H1 (cell line): ENCODE results near the gene CAPNS1. TPM values are rescaled to one million over a fixed set of nuclear protein-coding genes. Genes with fewer than 3 reads are reported as not detected.

Experiments used
- ATF3 ChIP-seq: IDR thresholded peaks from 2 replicates; pipeline ENCODE4 v1.6.1; 2011; ENCODE audit warnings: low read depth, mild to moderate bottlenecking, low read length; ENCODE audit not compliant: insufficient read depth
- BCL11A ChIP-seq, 2 experiments: IDR thresholded peaks; one replicate each; pipeline ENCODE4 v1.6.1; 2011; ENCODE audit warnings: low read depth in 2 of 2, low read length in 2 of 2, mild to moderate bottlenecking in 2 of 2
- CBX8 ChIP-seq: fragments of 300-800, 300-1000 bp; sonication (generic); IDR thresholded peaks from 2 replicates; pipeline ENCODE4 v1.7.1; 2016; ENCODE audit warnings: low read depth, low read length, borderline replicate concordance
- CTCF ChIP-seq, 3 experiments: IDR thresholded peaks; 1 replicate in 2 of 3; 2 replicates in 1 of 3; pipeline versions ENCODE4 v1.5.1 to v1.6.1; 2011; ENCODE audit warnings: low read length in 3 of 3, mild to moderate bottlenecking in 3 of 3, inconsistent platforms in 2 of 3, low read depth in 1 of 3, moderate library complexity in 1 of 3; ENCODE audit not compliant: insufficient read depth in 1 of 3; ENCODE audit errors: control extremely low read depth in 1 of 3
- EP300 ChIP-seq, 2 experiments: IDR thresholded peaks; 1 replicate in 1 of 2; 2 replicates in 1 of 2; pipeline ENCODE4 v1.6.1; 2011 to 2012; ENCODE audit warnings: low read depth in 2 of 2, low read length in 2 of 2, mild to moderate bottlenecking in 2 of 2, borderline replicate concordance in 1 of 2, inconsistent platforms in 1 of 2, moderate library complexity in 1 of 2
- FOSL1 ChIP-seq: IDR thresholded peaks from 2 replicates; pipeline ENCODE4 v1.6.1; 2011; ENCODE audit warnings: mild to moderate bottlenecking, low read depth, low read length, moderate library complexity; ENCODE audit not compliant: insufficient read depth
- JUND ChIP-seq: IDR thresholded peaks from 2 replicates; pipeline ENCODE4 v1.6.1; 2011; ENCODE audit warnings: mild to moderate bottlenecking, improper control_type of control experiment, low read length
- SIRT6 ChIP-seq: IDR thresholded peaks from one replicate; pipeline ENCODE4 v1.7.1; 2012; ENCODE audit warnings: low read length, inconsistent platforms
- SRF ChIP-seq: IDR thresholded peaks from 2 replicates; pipeline ENCODE4 v1.6.1; 2011; ENCODE audit warnings: mild to moderate bottlenecking, low read depth, low read length, moderate library complexity
- TEAD4 ChIP-seq: IDR thresholded peaks from 2 replicates; pipeline ENCODE4 v1.6.1; 2012; ENCODE audit warnings: low read depth, low read length, inconsistent platforms, mixed read lengths
- polyA plus RNA-seq, 7 experiments: library from polyadenylated mRNA; depleted of rRNA in 3 of 7; stranded (reverse) in 5 of 7; unstranded in 2 of 7; fragments of >200 nt in 5 of 7; fragments of 200-250 nt in 2 of 7; gene quantifications; 1 replicate in 5 of 7; 2 replicates in 1 of 7; 4 replicates in 1 of 7; pipeline versions ENCODE4 v1.2.1 to v1.2.3, GENCODE V29; 2011 to 2013; ENCODE audit warnings: missing spikeins in 2 of 7, mixed read lengths in 2 of 7
- total RNA-seq: library from RNA; stranded (reverse); fragmentation: NEBNext Ultra II Directional; extraction: Animal tissue kit (Norgen Biotek cat#: 25700); gene quantifications from 2 replicates; pipeline ENCODE4 v1.2.1, GENCODE V29; 2021

The CAPNS1 gene
- total and polyA plus RNA-seq, 2 of the 8 experiments (the other 6 are each of a cell fraction or from before 2014, with no cell fraction given), result 382 to 438 TPM

- TF ChIP-seq CTCF (IDR thresholded peaks at IDR 0.05; ENCODE audit: control extremely low read depth in 1 of 3, insufficient read depth in 1 of 3, low read depth in 1 of 3, low read length in 3 of 3) (no peak), SIRT6 (no peak), CBX8 (no peak), FOSL1 (no peak), SRF (no peak), ATF3 (no peak), TEAD4 (no peak), BCL11A (IDR thresholded peaks at IDR 0.05; ENCODE audit: low read depth in 2 of 2, low read length in 2 of 2) (no peak), JUND (no peak), EP300 (IDR thresholded peaks at IDR 0.05; ENCODE audit: borderline replicate concordance in 1 of 2, low read depth in 2 of 2, low read length in 2 of 2) (no peak)
Measured at GRCh38 chr19:36114721-36115452, 25.0 kb upstream of the CAPNS1 start, which contains the start of gene POLR2I (continued).
